Mucosa of rectum (tissue), 2 donors: ENCODE data around the gene PCDH9.

Source experiments
- H3K27ac ChIP-seq, 2 donors: one replicate each; pipeline ENCODE4 v1.7.0; 2013; ENCODE audit warnings: inconsistent platforms in 2 of 2, low read depth in 2 of 2, low read length in 2 of 2
- H3K27me3 ChIP-seq, 2 donors: one replicate each; pipeline ENCODE4 v1.7.0; 2013; ENCODE audit warnings: low read length in 2 of 2; ENCODE audit not compliant: control insufficient read depth in 2 of 2, insufficient read depth in 2 of 2
- H3K36me3 ChIP-seq, 2 donors: one replicate each; pipeline ENCODE4 v1.7.0; 2013; ENCODE audit warnings: low read length in 2 of 2; ENCODE audit not compliant: control insufficient read depth in 2 of 2, insufficient read depth in 2 of 2
- H3K4me1 ChIP-seq, 2 donors: one replicate each; pipeline ENCODE4 v1.7.0; 2013; ENCODE audit warnings: low read length in 2 of 2, mild to moderate bottlenecking in 1 of 2; ENCODE audit not compliant: control insufficient read depth in 2 of 2, insufficient read depth in 2 of 2
- H3K4me3 ChIP-seq, 2 donors: one replicate each; pipeline ENCODE4 v1.7.0; 2013; ENCODE audit warnings: low read length in 2 of 2
- H3K9ac ChIP-seq, 2 donors: one replicate each; pipeline ENCODE4 v1.7.0; 2013; ENCODE audit warnings: low read length in 2 of 2, low read depth in 1 of 2, mild to moderate bottlenecking in 1 of 2
- H3K9me3 ChIP-seq, 2 donors: one replicate each; pipeline ENCODE4 v1.7.0; 2013; ENCODE audit warnings: low read length in 2 of 2; ENCODE audit not compliant: control insufficient read depth in 2 of 2
- donor health status: healthy.
- donor health status: Normal muscosa, but diverticular disease.

PCDH9 gene

DNA sequence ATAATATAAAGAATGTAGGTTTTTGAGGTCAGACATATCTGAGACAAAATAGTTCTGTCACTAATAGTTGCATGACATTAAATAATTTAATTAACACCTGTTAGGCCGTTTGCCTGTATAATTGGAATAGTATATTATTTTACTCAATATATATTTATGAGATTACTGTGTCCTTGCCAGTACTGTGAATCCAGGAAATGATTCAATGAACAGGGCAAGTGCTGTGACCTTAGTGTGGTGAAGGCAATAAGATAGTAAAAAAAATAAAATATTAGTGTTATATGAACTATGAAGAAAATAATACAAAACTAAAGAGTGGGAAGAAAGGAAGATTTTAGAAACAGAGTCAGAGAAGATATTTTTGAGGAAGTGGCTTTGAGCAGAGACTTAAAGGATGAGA lies 403.7 kb downstream of the PCDH9 start:
- Histone ChIP-seq H3K36me3 (no peaks in the 10 kb centered on the region), H3K9me3 (no peaks in the 10 kb centered on the region), H3K4me1 (no peaks in the 10 kb centered on the region), H3K27ac (no peak overlapping the region), H3K9ac (no peak overlapping the region), H3K4me3 (no peak overlapping the region), H3K27me3 (no peaks in the 10 kb centered on the region)

DNA sequence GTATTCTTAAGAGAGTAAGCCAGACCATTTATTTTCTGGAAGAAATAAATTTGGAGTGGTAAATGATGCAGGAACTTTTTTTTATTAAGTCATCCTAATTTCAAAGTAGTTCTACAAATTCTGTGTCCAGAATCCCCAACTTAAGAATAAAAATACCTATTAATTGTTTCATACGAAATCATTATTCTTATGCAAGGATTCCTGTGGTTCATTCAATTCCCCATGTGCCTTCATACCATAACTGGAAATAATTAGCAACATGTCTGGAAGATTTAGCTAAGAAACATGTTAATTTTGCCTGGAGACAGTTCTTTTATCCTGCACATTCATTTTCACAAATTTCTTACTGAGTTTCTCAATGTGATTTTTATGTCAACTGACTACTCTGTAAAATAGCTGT lies 408.6 kb downstream of the PCDH9 start:
- Histone ChIP-seq H3K4me1 (no peaks in the 10 kb centered on the region), H3K36me3 (no peaks in the 10 kb centered on the region), H3K9ac (no peak overlapping the region), H3K27ac (no peak overlapping the region), H3K9me3 (no peaks in the 10 kb centered on the region), H3K27me3 (no peaks in the 10 kb centered on the region), H3K4me3 (no peak overlapping the region)

DNA sequence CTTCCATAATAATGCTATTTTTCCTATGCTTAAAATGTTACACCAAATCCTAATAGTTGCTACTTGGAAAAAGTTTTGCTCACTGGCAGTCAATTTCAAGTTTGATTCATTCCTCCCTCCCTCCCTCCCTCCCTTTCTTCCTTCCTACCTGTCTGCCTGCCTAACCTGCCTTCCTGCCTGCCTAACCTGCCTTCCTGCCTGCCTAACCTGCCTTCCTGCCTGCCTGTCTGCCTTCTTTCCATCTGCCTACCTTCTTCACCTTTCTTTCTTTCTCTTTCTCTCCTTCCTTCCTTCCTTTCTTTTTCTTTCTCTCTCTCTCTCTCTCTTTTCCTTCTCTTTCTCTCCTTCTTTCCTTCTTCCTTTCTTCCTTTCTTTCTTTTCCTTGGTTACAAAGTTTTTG lies 418.7 kb downstream of the PCDH9 start:
- Histone ChIP-seq H3K9ac (no peak overlapping the region), H3K4me1 (no peaks in the 10 kb centered on the region), H3K27ac (no peak overlapping the region), H3K27me3 (no peaks in the 10 kb centered on the region), H3K36me3 (no peaks in the 10 kb centered on the region), H3K9me3 (no peaks in the 10 kb centered on the region), H3K4me3 (no peak overlapping the region)

DNA sequence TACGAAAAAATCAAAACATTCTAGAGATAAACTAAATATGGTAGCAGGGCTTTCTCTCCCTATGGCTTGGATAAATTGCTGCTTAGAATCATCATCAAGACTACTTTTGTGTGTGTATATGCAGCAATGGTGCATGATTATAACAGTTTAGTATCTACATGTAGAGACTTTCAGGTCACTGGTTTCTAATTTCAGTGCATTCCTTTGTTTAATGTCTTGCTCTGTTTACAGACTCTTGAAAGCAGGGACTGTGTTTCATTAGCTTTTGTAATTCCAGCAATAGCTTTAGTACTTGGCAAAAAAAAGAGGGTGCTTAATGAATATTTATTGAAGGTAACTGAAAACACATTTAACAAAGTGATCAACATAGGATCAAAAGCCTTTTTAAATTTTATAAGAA lies 420.7 kb downstream of the PCDH9 start:
- no peaks in the 10 kb centered on the region for H3K36me3 ChIP-seq
- H3K27ac ChIP-seq: no peak overlapping the region
- no peak overlapping the region for H3K4me3 ChIP-seq
- H3K9ac ChIP-seq: no peak overlapping the region
- no peaks in the 10 kb centered on the region for H3K27me3 ChIP-seq
- no peaks in the 10 kb centered on the region for H3K9me3 ChIP-seq
- no peaks in the 10 kb centered on the region for H3K4me1 ChIP-seq

DNA sequence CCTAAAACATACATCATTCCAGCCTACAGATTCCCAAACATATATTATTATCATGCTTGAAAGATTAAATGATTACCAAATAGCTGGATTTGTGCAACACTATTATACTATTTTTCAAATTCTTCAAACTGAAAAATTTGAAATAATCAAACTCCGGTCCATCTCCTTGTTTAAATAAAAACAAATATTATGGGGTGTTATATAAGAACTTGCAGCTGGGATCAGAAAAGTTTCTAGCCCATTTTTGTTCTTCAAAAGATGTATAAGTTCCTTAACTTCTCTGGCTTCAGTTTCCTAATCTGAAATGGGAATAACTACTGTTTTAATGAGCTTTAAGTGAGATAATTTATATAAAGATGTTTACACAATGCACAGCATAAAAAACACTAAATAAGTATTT lies 422.9 kb downstream of the PCDH9 start:
- Histone ChIP-seq H3K4me3 (no peak overlapping the region), H3K27ac (no peak overlapping the region), H3K9ac (no peak overlapping the region), H3K9me3 (no peaks in the 10 kb centered on the region), H3K36me3 (no peaks in the 10 kb centered on the region), H3K4me1 (no peaks in the 10 kb centered on the region), H3K27me3 (no peaks in the 10 kb centered on the region)

DNA sequence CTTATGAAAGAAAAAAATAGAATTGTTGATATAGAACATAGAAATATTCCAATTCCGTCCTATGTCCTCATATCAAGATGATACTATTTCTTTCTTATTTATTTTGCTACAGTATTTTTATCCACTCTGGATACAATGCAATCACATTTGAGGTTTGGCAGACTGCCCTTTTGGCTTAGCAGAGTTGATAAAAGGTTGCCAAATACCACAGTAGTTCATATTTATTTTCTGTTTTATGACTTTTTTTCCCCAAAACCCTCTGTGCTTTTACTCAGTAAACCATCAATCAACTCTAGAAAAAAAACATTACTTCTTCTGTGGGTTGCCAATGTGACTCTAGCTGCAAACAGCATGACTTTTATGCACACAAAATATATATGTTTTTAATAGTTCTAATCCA lies 424.5 kb downstream of the PCDH9 start:
- Histone ChIP-seq H3K4me1 (no peaks in the 10 kb centered on the region), H3K36me3 (no peaks in the 10 kb centered on the region), H3K27me3 (no peaks in the 10 kb centered on the region), H3K4me3 (no peak overlapping the region), H3K27ac (no peak overlapping the region), H3K9ac (no peak overlapping the region), H3K9me3 (no peaks in the 10 kb centered on the region)

DNA sequence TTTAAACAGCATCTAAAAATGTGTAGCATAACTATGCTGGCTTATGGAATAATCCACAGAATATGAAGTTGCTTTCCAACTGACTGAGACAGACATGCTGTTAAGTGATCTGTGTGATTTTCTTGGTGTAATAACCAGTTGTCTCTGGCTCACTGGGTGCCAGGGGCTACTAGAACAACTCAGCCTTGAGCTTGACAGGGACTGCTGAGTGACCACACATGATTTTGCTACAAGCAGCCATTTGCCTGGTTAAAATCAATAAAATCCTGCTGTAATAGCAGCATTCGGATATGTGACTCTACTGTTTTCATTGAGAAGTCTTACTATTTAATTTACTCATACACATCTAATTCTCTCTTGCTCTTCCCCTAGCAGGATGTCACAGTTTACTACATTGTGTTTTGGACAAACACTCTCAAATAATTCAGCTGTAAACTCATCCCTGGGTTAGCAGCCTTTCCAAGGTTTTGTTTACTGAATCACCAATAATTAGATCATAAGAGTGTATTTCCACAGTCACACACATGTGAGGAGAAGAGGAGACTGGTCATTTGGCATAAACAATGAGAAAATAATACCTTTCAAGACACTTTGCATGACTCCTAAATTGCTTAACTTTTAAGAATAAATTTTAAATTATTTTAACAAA lies 426.2 kb downstream of the PCDH9 start:
- no peaks in the 10 kb centered on the region for H3K36me3 ChIP-seq
- H3K27ac ChIP-seq: no peak overlapping the region
- no peaks in the 10 kb centered on the region for H3K27me3 ChIP-seq
- no peaks in the 10 kb centered on the region for H3K9me3 ChIP-seq
- H3K9ac ChIP-seq: no peak overlapping the region
- H3K4me1 ChIP-seq: no peaks in the 10 kb centered on the region
- no peak overlapping the region for H3K4me3 ChIP-seq

DNA sequence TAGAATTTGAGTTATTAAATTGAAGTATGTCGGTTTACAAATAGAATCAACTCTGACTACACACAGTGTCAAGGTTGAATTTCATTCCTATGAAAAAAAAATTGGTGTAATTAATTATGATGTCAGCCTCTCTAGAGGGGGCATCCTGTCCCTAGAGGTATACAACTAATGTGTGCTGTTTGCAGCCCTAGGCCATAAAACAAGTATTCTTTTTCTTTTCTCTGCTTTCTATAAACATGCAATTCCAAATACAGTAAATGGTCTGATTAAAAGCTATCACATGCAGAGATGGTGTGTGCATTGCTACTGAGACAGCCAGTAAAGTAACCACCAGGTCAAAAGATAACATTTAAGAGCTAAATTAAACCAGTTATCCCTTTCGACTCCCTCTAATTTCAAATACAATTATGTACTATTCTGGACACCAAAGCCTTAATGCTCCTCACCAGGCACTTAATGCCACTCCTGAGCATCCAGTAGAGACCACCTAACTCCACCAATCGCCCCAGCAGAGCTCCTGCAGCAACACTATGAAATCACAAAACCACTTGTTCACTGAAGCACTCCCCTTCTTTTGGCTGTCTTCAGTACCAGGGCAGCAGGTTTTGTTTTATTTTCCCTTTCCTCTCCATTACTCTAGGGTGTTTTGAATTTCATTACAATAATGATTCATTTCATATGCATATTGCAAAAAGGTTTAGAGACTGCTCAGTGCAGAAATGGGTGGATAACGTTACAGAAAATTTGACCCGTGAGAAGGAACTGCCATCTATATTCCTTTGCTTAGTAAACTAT lies 426.9 kb downstream of the PCDH9 start:
- Histone ChIP-seq H3K9me3 (no peaks in the 10 kb centered on the region), H3K4me3 (no peak overlapping the region), H3K27ac (no peak overlapping the region), H3K9ac (no peak overlapping the region), H3K4me1 (no peaks in the 10 kb centered on the region), H3K27me3 (no peaks in the 10 kb centered on the region), H3K36me3 (no peaks in the 10 kb centered on the region)

DNA sequence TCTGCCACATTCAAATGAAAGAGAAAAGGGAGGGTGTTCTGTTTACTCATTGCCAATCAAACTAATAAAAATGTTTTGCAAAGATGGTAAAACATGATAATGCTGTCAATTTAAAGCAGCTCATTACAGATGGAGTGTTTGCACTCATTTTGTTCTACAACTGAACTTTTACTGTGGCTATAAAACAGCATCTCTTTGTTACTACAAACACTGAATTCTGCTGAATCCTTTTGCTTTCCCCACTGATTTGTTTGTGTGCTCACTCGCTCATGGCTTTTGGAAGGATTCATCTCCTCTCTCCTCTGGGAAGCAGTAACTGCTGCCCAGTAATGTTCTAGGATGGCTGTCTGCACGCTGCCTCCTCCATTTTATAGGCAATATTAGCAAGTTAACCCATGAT lies 434.5 kb downstream of the PCDH9 start:
- Histone ChIP-seq H3K9me3 (no peaks in the 10 kb centered on the region), H3K36me3 (no peaks in the 10 kb centered on the region), H3K4me1 (peaks cover 0 to 3% of the 10 kb centered on the region in 2 donors), H3K4me3 (no peak overlapping the region), H3K27ac (no peak overlapping the region), H3K9ac (no peak overlapping the region), H3K27me3 (no peaks in the 10 kb centered on the region)

DNA sequence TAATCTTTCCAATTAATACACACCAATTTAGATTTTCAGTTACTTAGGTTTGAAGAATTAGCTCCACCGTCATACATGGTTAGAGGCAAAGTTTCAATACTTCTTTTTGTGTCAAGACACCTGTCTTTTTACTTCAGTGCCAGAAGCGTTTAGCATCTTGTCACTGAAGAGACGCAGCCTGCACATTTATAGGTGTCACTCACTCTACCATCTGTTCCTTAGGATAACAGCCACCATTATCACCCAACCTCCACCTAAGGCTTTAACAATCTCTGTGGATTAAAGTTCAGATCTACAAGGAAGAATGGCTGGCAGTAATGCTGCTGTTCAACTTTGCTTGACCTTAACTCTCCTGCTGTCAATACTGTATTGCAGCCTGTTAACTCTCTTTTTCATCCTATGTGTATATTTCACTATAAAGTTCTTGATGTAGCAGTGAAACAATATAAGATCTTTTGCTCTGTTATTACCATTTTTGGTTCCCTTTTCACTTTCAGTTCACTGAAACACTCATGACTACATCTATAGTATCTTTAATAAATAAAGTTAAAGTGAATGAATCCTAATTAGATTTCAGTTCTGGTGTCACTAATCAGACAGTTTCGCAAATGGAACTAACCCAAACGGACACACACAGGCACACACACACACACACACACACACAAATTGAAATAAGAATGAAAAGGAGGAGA lies 435.6 kb downstream of the PCDH9 start:
- Histone ChIP-seq H3K27ac (no peak overlapping the region), H3K9ac (no peak overlapping the region), H3K4me1 (peaks cover 0 to 3% of the 10 kb centered on the region in 2 donors), H3K27me3 (no peaks in the 10 kb centered on the region), H3K9me3 (no peaks in the 10 kb centered on the region), H3K4me3 (no peak overlapping the region), H3K36me3 (no peaks in the 10 kb centered on the region)
